ENCODE measurements around the gene ABHD15. TPM values are rescaled to one million over a fixed set of nuclear protein-coding genes. Genes with fewer than 3 reads are reported as not detected.

ABHD15 gene
- total and polyA plus RNA-seq, 11 donors: 4.0 to 13.1 (median 8.2) TPM

DNA sequence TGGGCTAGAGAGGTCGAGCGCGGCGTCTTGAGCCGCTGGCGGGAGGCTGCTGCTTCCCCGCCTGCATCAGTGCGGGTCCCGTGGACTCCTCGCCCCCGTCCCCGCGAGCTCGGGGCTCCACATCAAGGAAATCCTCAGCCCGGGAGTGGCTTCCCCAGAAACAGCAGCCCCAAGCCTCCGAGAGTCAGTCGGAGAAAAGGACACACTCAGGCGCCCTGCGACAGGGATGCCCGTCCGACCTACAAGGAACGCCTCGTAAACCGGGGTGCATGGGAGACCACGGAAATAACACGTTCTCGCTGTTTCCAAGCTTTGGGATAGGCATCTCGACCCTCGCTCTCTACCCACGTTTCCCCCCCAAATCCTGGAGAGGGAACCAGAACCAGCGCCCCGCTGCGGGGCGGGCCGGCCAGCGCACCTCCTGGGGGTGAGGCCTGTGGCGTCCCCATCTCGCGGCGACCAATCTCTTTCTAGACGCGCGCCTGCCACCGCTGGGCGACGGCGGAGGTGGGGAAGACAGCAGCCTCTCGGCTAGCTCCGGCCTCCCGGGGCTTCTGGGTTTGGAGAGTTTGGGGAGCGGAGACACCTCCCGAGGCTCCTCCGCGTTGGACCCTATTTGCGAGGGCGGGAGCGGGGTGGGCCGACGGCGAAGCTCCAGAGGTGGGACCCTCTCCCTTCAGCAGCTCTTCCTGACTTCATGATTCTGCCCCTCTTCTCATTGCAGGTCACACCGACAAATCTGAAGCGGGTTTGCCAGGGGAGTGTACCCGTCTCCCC is 905 bp upstream of the ABHD15 start:
- Histone ChIP-seq H3K36me3 (no peaks in the 10 kb centered on the region), H3K27me3 (no peaks in the 10 kb centered on the region), H3K27ac (peak overlapping the region; percentile 59 to 93 (median 88)), H3K4me1 (peaks cover 5 to 65% (median 35%) of the 10 kb centered on the region in 12 donors), H3K4me3 (peak overlapping the region; percentile 66 to 86 (median 81)), H3K9me3 (no peaks in the 10 kb centered on the region)
- intact Hi-C loops (cut with DNase I): loop anchor here in 2 of 10 donors (2.0 to 10.0 kb wide), 3 partner anchors 21 to 917 kb away; partner anchors contain the start of gene GIT1 (in 1 of the 2)
- ATAC-seq: peak; percentile 37 to 69 (median 41)
- TF ChIP-seq, protein P1, sequence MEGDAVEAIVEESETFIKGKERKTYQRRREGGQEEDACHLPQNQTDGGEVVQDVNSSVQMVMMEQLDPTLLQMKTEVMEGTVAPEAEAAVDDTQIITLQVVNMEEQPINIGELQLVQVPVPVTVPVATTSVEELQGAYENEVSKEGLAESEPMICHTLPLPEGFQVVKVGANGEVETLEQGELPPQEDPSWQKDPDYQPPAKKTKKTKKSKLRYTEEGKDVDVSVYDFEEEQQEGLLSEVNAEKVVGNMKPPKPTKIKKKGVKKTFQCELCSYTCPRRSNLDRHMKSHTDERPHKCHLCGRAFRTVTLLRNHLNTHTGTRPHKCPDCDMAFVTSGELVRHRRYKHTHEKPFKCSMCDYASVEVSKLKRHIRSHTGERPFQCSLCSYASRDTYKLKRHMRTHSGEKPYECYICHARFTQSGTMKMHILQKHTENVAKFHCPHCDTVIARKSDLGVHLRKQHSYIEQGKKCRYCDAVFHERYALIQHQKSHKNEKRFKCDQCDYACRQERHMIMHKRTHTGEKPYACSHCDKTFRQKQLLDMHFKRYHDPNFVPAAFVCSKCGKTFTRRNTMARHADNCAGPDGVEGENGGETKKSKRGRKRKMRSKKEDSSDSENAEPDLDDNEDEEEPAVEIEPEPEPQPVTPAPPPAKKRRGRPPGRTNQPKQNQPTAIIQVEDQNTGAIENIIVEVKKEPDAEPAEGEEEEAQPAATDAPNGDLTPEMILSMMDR (IDR thresholded peaks at IDR 0.05): peak in 11 of 12 donors; percentile 6 to 58 (median 33)
- TF ChIP-seq POLR2A (IDR thresholded peaks at IDR 0.05): no peak
- peak; percentile 58 to 84 (median 73) for DNase-seq
- 0 to 1% (median 0%) methylated on average over 26 to 63 of the region's 63 CpGs for WGBS, 4 donors

DNA sequence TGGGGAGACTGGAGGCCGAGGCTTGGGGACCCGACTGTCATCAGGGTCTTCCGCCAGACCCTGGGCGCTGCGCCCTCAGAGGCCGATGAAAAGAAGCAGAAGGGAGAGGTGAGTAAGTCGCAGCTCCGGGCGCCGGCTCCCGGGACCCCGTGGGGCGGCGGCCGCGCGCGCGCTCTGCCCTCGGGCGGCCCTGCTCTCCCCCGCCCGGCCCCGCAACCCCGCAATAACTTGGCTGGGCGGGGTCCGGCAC is 392 bp upstream of the ABHD15 start:
- Histone ChIP-seq H3K4me3 (peak overlapping the region; percentile 66 to 86 (median 81)), H3K4me1 (peaks cover 4 to 62% (median 32%) of the 10 kb centered on the region in 12 donors), H3K9me3 (no peaks in the 10 kb centered on the region), H3K27me3 (no peaks in the 10 kb centered on the region), H3K36me3 (peaks cover 0 to 3% (median 0%) of the 10 kb centered on the region in 9 donors), H3K27ac (peak overlapping the region; percentile 59 to 93 (median 88))
- intact Hi-C loops (cut with DNase I): loop anchor here in 2 of 10 donors (10.0 kb wide), 2 partner anchors 422 to 918 kb away; no protein-coding TSS in a partner anchor
- peak in 1 of 5 donors; percentile 17 for DNase-seq
- peak in 2 of 4 donors; percentile 3 to 5 for ATAC-seq
- TF ChIP-seq POLR2A (IDR thresholded peaks at IDR 0.05): peak in 1 of 2 donors; percentile 1
- TF ChIP-seq, protein P1 (IDR thresholded peaks at IDR 0.05): no peak
- WGBS, 4 donors: 1% methylated on average over 27 of the region's 27 CpGs; no CpG with 5 or more reads in 1 of the 4 donors

DNA sequence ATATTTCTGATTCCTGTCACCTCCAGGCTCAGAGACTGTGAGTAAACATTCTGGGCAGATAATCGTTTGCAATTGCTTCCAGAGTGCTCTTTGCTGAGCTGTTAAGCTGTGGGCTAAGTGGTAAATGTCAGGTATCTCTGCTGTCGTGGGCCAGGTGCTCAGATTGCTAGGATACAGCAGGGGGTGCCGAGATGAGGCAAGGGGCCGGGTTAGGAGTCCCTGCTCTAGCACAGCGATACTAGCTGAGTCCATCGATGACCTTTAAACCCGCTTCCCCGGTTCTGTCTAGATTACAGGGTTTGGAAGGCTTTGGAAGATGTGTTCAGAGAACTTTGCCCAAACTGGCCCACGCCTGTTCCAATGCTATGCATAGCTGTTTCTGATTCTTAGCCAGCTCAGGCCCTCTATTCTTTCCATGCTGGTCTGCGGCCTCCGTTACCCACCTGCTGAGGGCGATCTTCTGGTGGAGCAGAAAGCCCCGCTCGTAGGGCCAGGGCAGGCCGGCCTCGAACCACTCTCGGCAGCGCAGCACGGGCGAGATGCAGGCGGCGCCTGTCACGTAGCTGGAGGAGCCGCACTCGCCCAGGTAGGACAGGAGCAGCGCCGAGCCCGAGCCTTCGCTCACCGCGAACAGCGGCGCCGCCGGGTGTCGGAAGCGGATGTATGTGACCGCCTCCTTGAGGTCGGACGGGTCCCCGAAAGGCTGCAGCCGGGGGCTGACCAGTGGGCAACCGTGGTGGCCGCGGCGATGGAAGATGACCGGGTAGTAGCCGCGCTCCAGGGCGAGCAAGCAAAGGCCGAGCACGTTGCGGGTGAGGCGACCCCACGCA is 979 bp downstream of the ABHD15 start:
- peak in 2 of 5 donors; percentile 12 to 46 for DNase-seq
- Histone ChIP-seq H3K36me3 (peaks cover 0 to 3% (median 0%) of the 10 kb centered on the region in 9 donors), H3K27ac (peak overlapping the region in 8 of 12 donors; percentile 59 to 93 (median 91)), H3K27me3 (no peaks in the 10 kb centered on the region), H3K4me1 (peaks cover 0 to 68% (median 25%) of the 10 kb centered on the region in 12 donors), H3K4me3 (peak overlapping the region; percentile 66 to 86 (median 81)), H3K9me3 (no peaks in the 10 kb centered on the region)
- intact Hi-C loops (cut with DNase I): loop anchor here in 2 of 10 donors (10.0 kb wide), 2 partner anchors 421 to 919 kb away; no protein-coding TSS in a partner anchor
- TF ChIP-seq POLR2A (IDR thresholded peaks at IDR 0.05): no peak
- TF ChIP-seq, protein P1 (IDR thresholded peaks at IDR 0.05): peak in 1 of 12 donors; percentile 15
- peak in 1 of 4 donors; percentile 0 for ATAC-seq
- 18 to 36% (median 30%) methylated on average over 45 to 55 of the region's 55 CpGs for WGBS, 4 donors
